Thyroid gland (tissue), 4 donors: ENCODE results near the gene RASSF4.

Source experiments
- CTCF ChIP-seq, 6 experiments: fragments of 200-600 bp in 3 of 6; fragments of 450-650 bp in 3 of 6; sonication (generic) in 3 of 6; IDR thresholded peaks; one replicate each; pipeline ENCODE4 v1.5.1; 2016 to 2019; ENCODE audit warnings: antibody characterized with exemption in 6 of 6, mild to moderate bottlenecking in 2 of 6, inconsistent platforms in 1 of 6, moderate library complexity in 1 of 6
- POLR2A ChIP-seq, 2 donors: fragments of 450-650 bp; IDR thresholded peaks; one replicate each; pipeline ENCODE4 v1.6.1; 2017; ENCODE audit warnings: antibody characterized with exemption in 2 of 2, mild to moderate bottlenecking in 2 of 2, moderate library complexity in 1 of 2

- no peak for TF ChIP-seq CTCF (IDR thresholded peaks at IDR 0.05)
- no peak for TF ChIP-seq POLR2A (IDR thresholded peaks at IDR 0.05)
Observed at GRCh38 chr10:44914891-44915290, 44.7 kb upstream of the RASSF4 start.
